ENCODE data around the gene SRSF3. TPM values are rescaled to one million over a fixed set of nuclear protein-coding genes. Genes with fewer than 3 reads are reported as not detected.
"Not testable (repeated sequence)": the region's sequence is repeated elsewhere in the genome, so short reads cannot be mapped to it uniquely, and the experiment has no call there.

Gene SRSF3
- total RNA-seq, 2 experiments from 2014 or later, result 389 to 396 TPM

DNA sequence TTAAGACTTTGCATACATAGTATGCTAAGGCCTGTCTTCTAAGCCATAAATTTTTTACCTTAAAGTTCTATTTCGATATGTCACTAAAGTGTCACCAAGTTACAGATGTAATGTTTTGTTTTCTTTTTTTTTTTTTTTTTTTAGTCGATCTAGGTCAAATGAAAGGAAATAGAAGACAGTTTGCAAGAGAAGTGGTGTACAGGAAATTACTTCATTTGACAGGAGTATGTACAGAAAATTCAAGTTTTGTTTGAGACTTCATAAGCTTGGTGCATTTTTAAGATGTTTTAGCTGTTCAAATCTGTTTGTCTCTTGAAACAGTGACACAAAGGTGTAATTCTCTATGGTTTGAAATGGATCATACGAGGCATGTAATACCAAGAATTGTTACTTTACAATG lies 7.7 kb downstream of the SRSF3 start:
- not testable (repeated sequence) for ATAC-seq (ENCODE audit: low read depth); DNase-seq; H3K9me3 Mint-ChIP-seq; H3K27me3 Mint-ChIP-seq
- peak overlapping the region; percentile 84 for H3K27ac Mint-ChIP-seq
- H3K4me1 Mint-ChIP-seq, result peaks cover 63% of the 10 kb centered on the region
- peak overlapping the region; percentile 71 for H3K4me3 Mint-ChIP-seq
- POLR2A ChIA-PET, result interaction anchor here (0.7 to 8.9 kb wide), 7 partner anchors 16 to 1246 kb away, joined by 3 to 65 read pairs (median 4); no protein-coding TSS in a partner anchor
- H3K36me3 Mint-ChIP-seq, result peaks cover 63% of the 10 kb centered on the region

DNA sequence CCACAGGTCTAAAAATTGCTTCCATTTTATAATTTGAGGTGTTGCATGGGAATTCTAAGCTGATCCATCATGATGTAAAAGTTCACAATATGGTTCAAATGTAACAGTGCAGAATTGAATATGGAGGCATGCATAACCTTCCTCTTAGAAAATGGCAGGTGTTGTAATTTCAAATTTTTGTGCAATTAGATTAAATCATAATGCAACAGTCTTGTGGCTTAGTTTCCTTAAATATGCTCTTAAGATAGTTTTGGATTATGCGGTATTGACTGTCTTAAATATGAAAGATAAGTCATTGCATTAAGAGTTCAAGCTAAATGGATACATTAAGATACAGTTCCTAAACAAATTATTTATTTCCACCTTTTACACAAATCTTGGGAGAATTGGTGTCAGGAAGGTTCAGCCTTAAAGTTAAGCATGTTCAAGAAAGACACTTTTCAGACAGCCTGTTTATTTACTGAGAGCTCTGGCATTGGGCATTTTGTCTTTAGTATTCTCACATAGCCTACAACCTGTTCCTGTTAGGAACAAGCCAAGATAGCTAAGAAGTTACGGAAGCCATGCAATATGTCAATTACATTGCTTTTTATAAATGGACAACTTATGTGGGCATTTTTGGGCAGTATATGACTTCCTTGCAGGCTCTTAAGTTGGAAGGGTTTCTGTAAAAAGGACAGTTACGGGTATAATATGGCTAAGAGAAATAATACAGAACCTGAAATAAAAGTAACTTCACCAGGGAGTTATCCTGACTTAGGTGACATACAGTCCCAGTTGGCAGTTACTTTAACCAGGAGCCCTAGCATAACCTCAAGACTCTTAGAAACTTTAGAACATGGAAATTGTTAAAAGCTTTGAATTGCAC lies 9.3 kb downstream of the SRSF3 start:
- Mint-ChIP-seq H3K4me3 (no peak overlapping the region), H3K36me3 (peaks cover 59% of the 10 kb centered on the region), H3K27ac (no peak overlapping the region), H3K9me3 (no peaks in the 10 kb centered on the region), H3K27me3 (no peaks in the 10 kb centered on the region), H3K4me1 (peaks cover 62% of the 10 kb centered on the region)
- POLR2A ChIA-PET, result no interaction called here
- ATAC-seq (ENCODE audit: low read depth) (no peak), DNase-seq (no peak)

DNA sequence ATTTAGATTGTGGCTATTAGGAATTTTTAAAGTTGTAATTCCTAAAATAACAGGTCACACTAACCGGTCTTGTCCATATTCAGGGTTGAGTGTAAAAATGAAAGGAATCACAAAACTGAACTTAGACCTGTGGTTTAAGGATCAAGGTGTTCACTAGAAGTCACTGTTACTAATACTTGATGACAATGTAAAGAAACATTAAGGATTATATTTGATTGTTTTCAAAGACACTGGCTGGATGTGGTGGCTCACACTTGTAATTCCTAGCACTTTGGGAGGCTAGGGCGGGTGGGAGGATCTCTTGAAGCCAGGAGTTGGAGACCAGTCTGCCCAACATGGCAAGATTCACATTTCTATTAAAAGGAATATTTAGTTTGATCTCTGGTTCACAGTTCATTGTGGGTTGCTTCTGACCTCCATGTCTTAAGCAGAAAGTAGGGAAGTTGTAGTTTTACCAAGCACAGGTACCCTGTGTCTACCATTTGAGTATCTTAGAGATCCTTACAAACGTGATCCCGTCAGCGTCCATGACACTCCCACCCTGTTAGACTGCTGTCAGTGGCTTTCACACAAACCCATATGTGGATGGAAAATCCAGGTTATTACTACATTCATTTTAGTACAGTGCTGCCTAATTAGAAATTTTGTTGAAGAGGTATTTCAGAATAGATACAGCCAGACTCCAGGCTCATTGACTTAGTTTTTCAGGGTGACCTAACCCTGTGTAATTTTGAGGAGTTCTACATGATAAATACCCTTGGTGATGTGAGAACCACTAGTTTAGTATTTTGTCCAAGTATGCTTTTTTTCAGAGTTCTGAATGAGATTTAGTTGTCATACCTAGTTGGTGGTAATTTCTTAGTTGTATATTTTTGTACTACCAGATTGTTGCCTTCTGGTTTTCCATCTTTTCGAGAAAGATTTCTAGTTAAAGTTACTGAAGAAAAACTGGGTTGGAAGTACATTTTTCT lies 10.2 kb downstream of the SRSF3 start:
- POLR2A ChIA-PET, result interaction anchor here (0.7 to 5.5 kb wide), 2 partner anchors 7 to 345 kb away, joined by 3 to 50 read pairs; no protein-coding TSS in a partner anchor
- ATAC-seq (ENCODE audit: low read depth), result no peak
- H3K4me3 Mint-ChIP-seq, result no peak overlapping the region
- H3K4me1 Mint-ChIP-seq, result peaks cover 54% of the 10 kb centered on the region
- peak; percentile 3 for DNase-seq
- H3K9me3 Mint-ChIP-seq, result no peaks in the 10 kb centered on the region
- H3K27ac Mint-ChIP-seq, result peak overlapping the region; percentile 14
- no peaks in the 10 kb centered on the region for H3K27me3 Mint-ChIP-seq
- peaks cover 54% of the 10 kb centered on the region for H3K36me3 Mint-ChIP-seq

DNA sequence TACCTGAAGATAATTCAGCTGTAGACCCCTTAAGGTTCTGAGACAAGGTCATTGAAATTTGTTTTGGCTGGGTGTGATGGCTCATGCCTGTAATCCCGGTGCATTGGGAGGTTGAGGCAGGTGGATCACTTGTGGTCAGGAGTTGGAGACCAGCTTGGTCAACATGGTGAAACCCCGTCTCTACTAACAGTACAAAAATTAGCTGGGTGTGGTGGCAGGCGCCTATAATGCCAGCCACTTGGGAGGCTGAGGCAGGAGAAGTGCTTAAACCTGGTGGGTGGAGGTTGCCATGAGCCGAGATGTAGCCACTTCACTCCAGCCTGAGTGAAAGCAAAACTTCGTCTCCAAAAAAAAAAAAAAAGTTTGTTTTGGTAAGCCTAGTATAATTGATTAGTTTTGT lies 11.0 kb downstream of the SRSF3 start:
- H3K27me3 Mint-ChIP-seq, result no peaks in the 10 kb centered on the region
- H3K36me3 Mint-ChIP-seq, result peaks cover 51% of the 10 kb centered on the region
- POLR2A ChIA-PET, result interaction anchor here (0.6 to 5.5 kb wide), 3 partner anchors 8 to 346 kb away, joined by 3 to 50 read pairs (median 3); no protein-coding TSS in a partner anchor
- H3K4me3 Mint-ChIP-seq, result no peak overlapping the region
- peaks cover 51% of the 10 kb centered on the region for H3K4me1 Mint-ChIP-seq
- H3K27ac Mint-ChIP-seq, result no peak overlapping the region
- no peaks in the 10 kb centered on the region for H3K9me3 Mint-ChIP-seq
- ATAC-seq (ENCODE audit: low read depth), result no peak
- DNase-seq, result peak; percentile 17

DNA sequence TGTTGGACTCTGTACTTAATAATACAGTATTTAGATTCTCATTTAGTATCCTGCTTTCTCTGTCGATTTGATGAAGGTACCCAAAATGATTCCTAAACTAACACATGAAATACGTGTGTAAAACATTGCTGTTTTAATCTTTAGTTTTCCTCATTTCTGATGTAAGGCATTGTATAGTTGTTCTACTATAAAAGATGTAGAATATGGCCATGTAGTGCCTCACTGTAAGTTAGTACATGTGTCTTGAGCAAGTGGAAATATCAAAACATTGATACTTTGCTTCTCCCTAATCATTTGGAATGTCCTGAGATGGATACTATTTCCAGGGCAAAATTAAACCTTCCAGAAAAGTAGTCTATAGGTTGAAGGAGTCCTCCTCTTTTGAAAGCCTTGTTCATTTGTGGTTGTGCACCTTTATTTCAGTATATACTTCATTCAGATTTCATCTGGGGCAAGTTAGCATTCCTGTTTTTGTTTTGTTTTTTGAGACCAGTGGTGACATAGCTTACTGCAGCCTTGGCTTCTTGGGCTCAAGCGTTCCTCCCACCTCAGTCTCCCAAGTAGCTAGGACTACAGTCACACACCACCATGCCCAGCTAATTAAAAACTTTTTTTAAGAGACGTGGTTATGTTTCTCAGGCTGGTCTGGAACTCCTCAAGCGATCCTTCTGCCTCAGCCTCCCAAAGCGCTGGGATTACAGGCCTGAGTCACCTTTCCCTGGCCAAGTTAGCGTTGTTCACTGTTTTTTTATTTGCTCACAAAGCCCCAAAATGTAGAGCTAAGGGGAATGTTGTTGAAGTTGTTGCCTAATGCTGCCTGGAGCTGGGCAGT lies 11.6 kb downstream of the SRSF3 start:
- Mint-ChIP-seq H3K27me3 (no peaks in the 10 kb centered on the region), H3K4me1 (peaks cover 49% of the 10 kb centered on the region), H3K36me3 (peaks cover 50% of the 10 kb centered on the region), H3K4me3 (no peak overlapping the region), H3K9me3 (no peaks in the 10 kb centered on the region), H3K27ac (peak overlapping the region; percentile 14)
- POLR2A ChIA-PET, result interaction anchor here (0.6 to 5.5 kb wide), 5 partner anchors 9 to 347 kb away, joined by 3 to 50 read pairs (median 4); no protein-coding TSS in a partner anchor
- ATAC-seq (ENCODE audit: low read depth) (no peak), DNase-seq (peak; percentile 11)

DNA sequence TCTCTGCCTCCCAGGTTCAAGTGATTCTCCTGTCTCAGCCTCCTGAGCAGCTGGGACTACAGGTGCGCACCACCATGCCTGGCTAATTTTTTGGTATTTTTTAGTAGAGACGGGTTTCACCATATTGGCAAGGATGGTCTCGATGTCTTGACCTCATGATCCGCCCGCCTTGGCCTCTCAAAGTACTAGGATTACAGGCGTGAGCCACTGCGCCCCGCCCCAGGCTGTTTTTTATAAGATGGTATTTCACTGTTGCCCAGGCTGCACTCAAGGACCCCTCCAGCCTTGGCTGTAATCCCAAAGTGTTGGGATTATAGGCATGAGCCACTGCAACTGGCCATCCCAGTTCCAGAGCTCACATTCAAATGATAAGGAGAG lies 13.1 kb downstream of the SRSF3 start:
- not testable (repeated sequence) for DNase-seq; H3K9me3 Mint-ChIP-seq; H3K4me3 Mint-ChIP-seq; H3K27me3 Mint-ChIP-seq; ATAC-seq (ENCODE audit: low read depth)
- Mint-ChIP-seq H3K27ac (peak overlapping the region; percentile 3), H3K4me1 (peaks cover 43% of the 10 kb centered on the region), H3K36me3 (peaks cover 49% of the 10 kb centered on the region)
- POLR2A ChIA-PET, result interaction anchor here (1.2 to 5.5 kb wide), 4 partner anchors 8 to 173 kb away, joined by 3 to 50 read pairs (median 5); no protein-coding TSS in a partner anchor

DNA sequence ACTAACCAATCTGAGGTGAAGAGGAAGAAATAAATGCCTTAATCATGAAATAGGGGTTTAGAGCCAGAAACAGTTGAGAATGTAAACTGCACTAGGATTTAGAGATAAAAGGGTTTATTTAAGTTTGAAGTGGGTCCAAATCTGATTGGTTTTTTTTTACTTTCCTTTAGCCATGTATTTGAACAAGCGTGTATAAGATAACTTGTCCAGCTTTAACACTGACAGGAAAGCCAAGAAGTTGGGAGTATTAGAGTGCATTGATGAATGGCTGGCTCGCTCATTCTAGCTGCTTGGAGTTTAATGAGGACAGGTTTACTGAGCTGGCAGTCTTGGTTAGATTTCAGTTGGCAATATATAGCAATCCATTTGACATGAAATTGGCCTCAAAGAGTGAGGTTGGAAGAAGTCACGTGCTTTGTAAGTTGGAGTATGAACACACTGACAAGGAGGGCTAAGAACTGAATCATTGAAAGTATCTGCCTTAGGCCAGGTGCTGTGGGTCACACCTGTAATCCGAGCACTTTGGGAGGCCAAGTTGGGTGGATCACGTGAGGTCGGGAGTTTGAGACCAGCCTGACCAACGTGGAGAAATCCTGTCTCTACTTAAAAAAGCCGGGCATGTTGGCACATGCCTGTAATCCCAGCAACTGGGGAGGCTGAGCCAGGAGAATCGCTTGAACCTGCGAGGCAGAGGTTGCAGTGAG lies 13.7 kb downstream of the SRSF3 start:
- H3K4me1 Mint-ChIP-seq, result peaks cover 40% of the 10 kb centered on the region
- no peaks in the 10 kb centered on the region for H3K9me3 Mint-ChIP-seq
- ATAC-seq (ENCODE audit: low read depth) (no peak), DNase-seq (no peak)
- H3K4me3 Mint-ChIP-seq, result no peak overlapping the region
- H3K27me3 Mint-ChIP-seq, result no peaks in the 10 kb centered on the region
- POLR2A ChIA-PET, result interaction anchor here (0.6 to 5.5 kb wide), 4 partner anchors 11 to 172 kb away, joined by 3 to 50 read pairs (median 3); no protein-coding TSS in a partner anchor
- peaks cover 48% of the 10 kb centered on the region for H3K36me3 Mint-ChIP-seq
- peak overlapping the region; percentile 3 for H3K27ac Mint-ChIP-seq

DNA sequence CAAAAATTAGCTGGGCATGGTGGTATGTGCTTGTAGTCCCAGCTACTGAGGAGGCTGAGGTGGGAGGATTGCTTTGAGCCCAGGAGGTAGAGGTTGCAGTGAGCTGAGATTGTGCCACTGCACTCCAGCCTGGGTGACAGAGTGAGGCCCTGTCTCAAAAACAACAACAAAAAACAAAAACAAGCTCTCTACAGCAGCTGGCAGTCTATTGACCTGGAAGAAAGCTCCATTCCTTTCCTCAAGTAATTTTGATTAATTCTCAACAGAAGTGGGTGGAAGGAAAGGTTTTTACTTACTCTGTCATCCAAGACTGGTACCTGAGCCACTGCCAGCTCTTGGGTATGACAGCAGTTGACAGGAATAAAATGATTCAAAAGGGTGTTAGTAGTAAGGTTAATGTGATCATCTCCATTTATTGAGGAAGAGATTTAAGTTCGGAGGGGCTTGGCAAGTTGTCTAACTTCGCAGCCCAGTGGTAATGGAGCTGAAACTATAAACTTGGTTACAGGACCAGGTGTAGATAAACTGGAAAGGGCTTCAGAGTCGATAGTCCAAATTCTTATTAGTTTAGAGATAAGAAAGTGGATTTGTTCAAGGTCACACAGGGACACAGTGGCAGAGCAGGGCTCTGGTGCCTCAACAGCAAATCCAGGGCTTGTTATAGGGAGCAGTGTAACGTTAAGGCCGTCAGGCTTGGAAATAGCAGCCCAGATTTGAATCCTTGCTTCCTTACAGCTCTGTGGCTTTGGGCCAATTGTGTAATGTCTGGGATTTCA lies 14.8 kb downstream of the SRSF3 start:
- H3K9me3 Mint-ChIP-seq, result no peaks in the 10 kb centered on the region
- H3K27ac Mint-ChIP-seq, result peak overlapping the region; percentile 24
- peaks cover 33% of the 10 kb centered on the region for H3K4me1 Mint-ChIP-seq
- ATAC-seq (ENCODE audit: low read depth) (no peak), DNase-seq (no peak)
- H3K27me3 Mint-ChIP-seq, result no peaks in the 10 kb centered on the region
- POLR2A ChIA-PET, result interaction anchor here (0.6 to 5.5 kb wide), 5 partner anchors 8 to 112 kb away, joined by 3 to 50 read pairs (median 3); no protein-coding TSS in a partner anchor
- H3K4me3 Mint-ChIP-seq, result no peak overlapping the region
- H3K36me3 Mint-ChIP-seq, result peaks cover 49% of the 10 kb centered on the region

DNA sequence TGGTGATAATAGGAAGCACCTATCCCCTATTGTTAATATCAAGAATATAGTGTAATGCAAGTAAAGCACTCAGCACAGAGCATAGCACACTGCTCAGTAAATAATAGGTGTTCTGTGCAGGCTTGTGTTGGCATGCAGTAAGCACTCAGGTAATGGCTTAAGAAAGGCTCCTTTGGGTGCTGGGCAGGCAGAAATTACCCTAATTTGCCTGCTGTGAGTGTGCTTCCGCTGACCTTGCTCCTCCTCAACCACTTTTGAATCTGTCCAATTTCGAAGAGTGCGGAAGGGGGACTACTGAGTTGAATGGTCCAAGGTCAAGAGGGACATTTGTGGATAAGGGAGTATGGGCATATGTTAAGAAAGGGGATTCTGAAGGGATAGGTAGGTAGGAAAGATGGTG lies 15.4 kb downstream of the SRSF3 start:
- Mint-ChIP-seq H3K27me3 (no peaks in the 10 kb centered on the region), H3K9me3 (no peaks in the 10 kb centered on the region), H3K27ac (peak overlapping the region; percentile 64), H3K4me3 (no peak overlapping the region), H3K36me3 (peaks cover 43% of the 10 kb centered on the region), H3K4me1 (peaks cover 27% of the 10 kb centered on the region)
- ATAC-seq (ENCODE audit: low read depth), result no peak
- POLR2A ChIA-PET, result interaction anchor here (0.6 to 5.5 kb wide), 4 partner anchors 9 to 166 kb away, joined by 3 to 50 read pairs (median 4); partner anchors contain the start of gene KCTD20
- DNase-seq, result no peak

DNA sequence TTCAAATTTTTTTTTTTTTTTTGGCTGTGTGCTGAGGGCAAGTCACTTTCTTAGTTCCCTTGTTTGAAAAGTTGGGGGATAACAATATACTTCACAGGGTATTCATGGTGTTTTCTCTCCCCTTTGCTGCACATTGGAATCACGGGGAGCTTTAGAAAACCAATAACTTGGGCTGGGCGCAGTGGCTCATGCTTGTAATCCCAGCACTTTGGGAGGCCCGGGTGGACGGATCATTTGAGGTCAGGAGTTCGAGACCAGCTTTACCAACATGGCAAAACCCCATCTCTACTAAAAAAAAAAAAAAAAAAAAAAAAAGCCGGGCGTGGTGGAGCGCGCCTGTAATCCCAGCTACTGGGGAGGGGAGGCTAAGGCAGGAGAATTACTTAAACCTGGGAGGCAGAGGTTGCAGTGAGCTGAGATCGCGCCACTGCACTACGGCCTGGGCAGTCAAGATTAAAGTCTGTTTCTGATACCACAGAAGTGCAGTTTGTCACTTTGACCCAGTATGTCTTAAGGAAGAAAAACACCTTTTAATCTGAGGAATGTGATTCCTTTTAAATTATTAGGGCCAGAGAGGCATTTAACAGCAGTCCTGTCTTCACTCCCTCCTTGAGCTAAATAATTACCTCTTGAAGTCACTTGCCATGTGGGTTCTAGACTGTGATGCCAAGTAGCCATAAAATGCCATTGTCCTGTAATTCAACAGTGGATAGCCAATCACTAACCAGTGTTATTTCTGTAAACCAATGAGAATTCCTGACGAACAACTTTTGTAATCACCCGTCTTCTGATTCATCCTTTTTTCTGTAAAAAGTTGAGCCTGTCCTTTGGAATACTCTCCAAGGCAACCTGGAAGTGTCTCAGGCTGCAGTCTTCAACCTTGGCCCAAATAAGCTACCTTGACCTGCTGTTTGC lies 16.1 kb downstream of the SRSF3 start:
- Mint-ChIP-seq H3K9me3 (no peaks in the 10 kb centered on the region), H3K4me1 (peaks cover 24% of the 10 kb centered on the region), H3K27me3 (no peaks in the 10 kb centered on the region), H3K27ac (peak overlapping the region; percentile 64), H3K36me3 (peaks cover 36% of the 10 kb centered on the region), H3K4me3 (no peak overlapping the region)
- ATAC-seq (ENCODE audit: low read depth) (no peak), DNase-seq (no peak)
- POLR2A ChIA-PET, result interaction anchor here (0.9 to 5.5 kb wide), 3 partner anchors 13 to 167 kb away, joined by 3 to 50 read pairs (median 5); partner anchors contain the start of gene KCTD20

All from activated naive CD8-positive, alpha-beta T cell treated with anti-CD3 and anti-CD28 coated beads, Interleukin-2, amount 10 ng/mL, durations not matched to agents 7 days and 5 days (primary cell).